Cardiac muscle cell (in vitro differentiated cells and primary cell): ENCODE data around the gene DUOX1. TPM values are rescaled to one million over a fixed set of nuclear protein-coding genes. Genes with fewer than 3 reads are reported as not detected.
A peak's percentile ranks its signal among the peaks of the same experiment; 100 is the strongest.

Experiments
- DNase-seq, 2 donors: peaks; one replicate each; pipeline versions ENCODE4 v3.0.0 to v3.0.0-alpha.2; 2010 to 2017; ENCODE audit warnings: low read depth in 1 of 2, low spot score in 1 of 2
- H3K27ac ChIP-seq: fragments of 200-600 bp; sonication (generic); 2 replicates; pipeline ENCODE4 v1.5.1; 2016
- H3K27me3 ChIP-seq: fragments of 200-600 bp; sonication (generic); 2 replicates; pipeline ENCODE4 v1.6.0; 2016; ENCODE audit warnings: control low read depth
- H3K36me3 ChIP-seq: fragments of 200-600 bp; sonication (generic); 2 replicates; pipeline ENCODE4 v1.5.1; 2016; ENCODE audit warnings: control low read depth
- H3K4me1 ChIP-seq: fragments of 200-600 bp; sonication (generic); 2 replicates; pipeline ENCODE4 v1.8.1; 2017; ENCODE audit warnings: low read depth, mild to moderate bottlenecking, mixed run types
- H3K4me3 ChIP-seq: fragments of 200-600 bp; sonication (generic); 2 replicates; pipeline ENCODE4 v1.5.1; 2016; ENCODE audit warnings: mild to moderate bottlenecking
- H3K9me3 ChIP-seq: fragments of 200-600 bp; sonication (generic); 2 replicates; pipeline ENCODE4 v1.5.1; 2017; ENCODE audit warnings: low read depth, mild to moderate bottlenecking, control low read depth
- CTCF ChIP-seq: IDR thresholded peaks from 2 replicates; pipeline ENCODE4 v1.5.1; 2012; ENCODE audit warnings: low read depth, mild to moderate bottlenecking, low read length
- polyA plus RNA-seq: library from polyadenylated mRNA; unstranded; fragments of >200 nt; fragmentation: Nextera tagmentation; extraction: Ambion mirVana; gene quantifications from 2 replicates; pipeline ENCODE4 v1.2.1, GENCODE V29; 2016
- total RNA-seq: library from RNA; depleted of rRNA; stranded (reverse); fragments of >200 nt; gene quantifications from 2 replicates; pipeline ENCODE4 v1.2.3, GENCODE V29; 2016

The DUOX1 gene
- total and polyA plus RNA-seq, 2 experiments from 2014 or later: 0.45 to 6.2 TPM

DNA sequence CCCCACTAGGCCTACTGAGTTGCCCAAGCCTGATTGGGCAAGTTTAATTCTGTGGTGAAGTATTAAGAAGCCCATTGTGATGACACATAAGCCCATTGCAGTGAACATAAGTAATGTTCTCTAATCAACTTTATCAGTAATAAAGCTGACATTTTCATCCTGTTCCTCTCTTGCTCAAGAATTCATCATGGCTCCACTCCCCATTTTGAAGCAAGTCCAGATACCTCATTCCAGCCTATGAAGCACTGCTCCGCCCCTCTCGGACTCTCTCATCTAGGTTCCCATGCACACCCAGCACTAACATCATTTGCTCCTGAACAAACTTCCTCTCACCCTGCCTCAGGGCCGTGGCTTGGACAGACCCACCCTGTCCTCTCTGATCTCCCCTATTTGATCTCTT lies 47.5 kb downstream of the DUOX1 start:
- Histone ChIP-seq H3K36me3 (no peaks in the 10 kb centered on the region), H3K4me3 (no peak overlapping the region), H3K27me3 (no peaks in the 10 kb centered on the region), H3K27ac (no peak overlapping the region), H3K9me3 (no peaks in the 10 kb centered on the region), H3K4me1 (peaks cover 6% of the 10 kb centered on the region)
- TF ChIP-seq CTCF: no peak
- DNase-seq: peak in 1 of 2 donors; percentile 30

DNA sequence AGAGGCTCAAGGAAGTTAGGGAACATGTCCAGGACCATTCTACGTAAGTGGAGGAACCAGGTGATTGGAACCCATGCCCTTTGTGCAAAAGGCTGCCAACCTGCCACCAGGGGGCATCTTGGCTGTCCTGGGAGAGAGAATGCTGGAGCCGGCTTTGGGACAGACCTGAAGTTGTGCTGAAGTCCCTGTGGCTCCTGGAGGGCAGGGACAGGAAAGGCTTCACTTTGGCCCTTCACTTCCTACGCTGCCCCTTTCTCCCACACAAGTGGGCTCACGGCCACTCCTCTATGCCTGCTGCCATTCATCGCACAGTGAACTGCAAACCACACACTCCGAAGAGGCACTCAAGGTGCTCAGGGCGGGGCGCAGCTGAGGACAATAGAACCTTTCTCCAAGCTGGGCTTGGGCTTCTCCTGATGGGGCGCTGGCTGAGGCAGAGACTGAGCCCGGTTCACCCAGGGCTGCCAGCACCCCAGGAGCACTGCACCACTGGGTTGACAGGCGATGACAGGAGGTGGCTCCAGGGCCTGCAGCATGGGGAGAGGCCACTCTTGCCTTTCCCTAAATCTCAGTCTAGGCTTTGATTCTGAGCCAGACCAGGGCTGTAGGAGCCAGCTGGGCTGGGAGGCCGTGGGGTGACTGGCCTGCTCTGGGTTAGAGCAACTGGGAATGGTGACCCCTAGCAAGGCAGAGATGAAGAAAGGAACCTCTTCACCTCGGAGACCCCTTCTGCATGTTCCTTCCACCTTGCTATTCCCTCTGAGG lies 49.6 kb downstream of the DUOX1 start:
- Histone ChIP-seq H3K27me3 (no peaks in the 10 kb centered on the region), H3K9me3 (no peaks in the 10 kb centered on the region), H3K36me3 (no peaks in the 10 kb centered on the region), H3K4me3 (no peak overlapping the region), H3K4me1 (peaks cover 6% of the 10 kb centered on the region), H3K27ac (no peak overlapping the region)
- TF ChIP-seq CTCF: peak; percentile 47
- peak in 1 of 2 donors; percentile 47 for DNase-seq

GRCh38 chr15:45180201-45180600 lies 50.4 kb downstream of the DUOX1 start:
- Histone ChIP-seq H3K4me3 (no peak overlapping the region), H3K4me1 (peaks cover 6% of the 10 kb centered on the region), H3K9me3 (no peaks in the 10 kb centered on the region), H3K36me3 (no peaks in the 10 kb centered on the region), H3K27me3 (no peaks in the 10 kb centered on the region), H3K27ac (no peak overlapping the region)
- no peak for DNase-seq
- no peak for TF ChIP-seq CTCF

GRCh38 chr15:45180648-45181436 lies 51.0 kb downstream of the DUOX1 start:
- H3K9me3 ChIP-seq: no peaks in the 10 kb centered on the region
- H3K27ac ChIP-seq: no peak overlapping the region
- peaks cover 7% of the 10 kb centered on the region for H3K4me1 ChIP-seq
- no peaks in the 10 kb centered on the region for H3K27me3 ChIP-seq
- no peaks in the 10 kb centered on the region for H3K36me3 ChIP-seq
- DNase-seq: no peak
- H3K4me3 ChIP-seq: no peak overlapping the region
- TF ChIP-seq CTCF: no peak

DNA sequence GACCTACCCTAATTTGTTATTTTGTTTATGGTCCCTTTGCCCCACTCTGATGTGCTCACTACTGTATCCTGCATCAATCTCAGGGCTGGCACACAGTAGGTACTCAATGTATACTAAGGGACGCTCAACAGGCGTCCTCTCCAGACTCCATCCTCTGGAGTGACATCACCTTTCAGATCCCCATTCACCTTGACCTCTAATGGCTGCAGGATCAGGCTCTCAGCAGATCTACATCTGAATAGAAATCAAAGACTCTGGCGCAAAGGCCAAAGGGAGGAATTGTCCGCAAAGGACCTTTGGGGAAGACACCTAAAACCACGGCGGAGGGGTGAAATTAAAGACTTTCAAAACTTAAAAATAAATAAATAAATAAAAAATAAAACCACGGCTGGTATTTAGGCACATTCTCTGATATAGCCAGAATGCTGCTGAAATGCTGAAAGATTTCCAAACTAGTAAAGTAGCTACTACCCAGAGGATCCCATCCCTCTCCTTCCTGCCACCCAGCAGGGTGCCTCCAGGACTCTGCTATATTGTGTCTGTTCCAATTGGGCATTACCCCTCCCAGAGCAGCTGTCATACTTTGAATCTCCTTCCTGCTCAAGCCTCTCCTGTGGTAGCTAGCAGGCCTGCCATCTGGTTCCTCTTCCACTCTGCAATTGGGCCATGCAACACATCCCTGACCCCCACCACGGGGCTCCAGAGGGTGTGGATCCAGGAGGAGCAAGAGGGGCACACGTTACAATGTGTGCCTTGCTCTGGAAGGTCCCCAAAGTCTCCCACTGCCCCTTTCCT lies 51.9 kb downstream of the DUOX1 start:
- Histone ChIP-seq H3K4me1 (peaks cover 14% of the 10 kb centered on the region), H3K9me3 (no peaks in the 10 kb centered on the region), H3K36me3 (no peaks in the 10 kb centered on the region), H3K27me3 (no peaks in the 10 kb centered on the region), H3K27ac (no peak overlapping the region), H3K4me3 (no peak overlapping the region)
- no peak for TF ChIP-seq CTCF
- no peak for DNase-seq
